ENCODE measurements around the gene MSI2. TPM values are rescaled to one million over a fixed set of nuclear protein-coding genes. Genes with fewer than 3 reads are reported as not detected.
A peak's percentile ranks its signal among the peaks of the same experiment; 100 is the strongest.

The MSI2 gene
- total RNA-seq, 4 donors from 2014 or later: 60.7 to 101 (median 70.9) TPM

GRCh38 chr17:57311281-57312216 lies 55.2 kb downstream of the MSI2 start:
- TF ChIP-seq CTCF (IDR thresholded peaks at IDR 0.05): no peak
- no peak for TF ChIP-seq POLR2A (IDR thresholded peaks at IDR 0.05)
- intact Hi-C loops (cut with DNase I): no loop called here
- Histone ChIP-seq H3K4me1 (no peaks in the 10 kb centered on the region), H3K4me3 (replicated peaks in 1 of 3) (no peak overlapping the region), H3K27me3 (no peaks in the 10 kb centered on the region), H3K27ac (no peak overlapping the region), H3K36me3 (no peaks in the 10 kb centered on the region), H3K9me3 (no peaks in the 10 kb centered on the region)
- DNase-seq: peak; percentile 27 to 34
- 87 to 88% methylated on average over 10 of the region's 10 CpGs for WGBS, 2 donors

GRCh38 chr17:57312242-57312641 lies 55.9 kb downstream of the MSI2 start:
- H3K4me1 ChIP-seq: no peaks in the 10 kb centered on the region
- TF ChIP-seq CTCF (IDR thresholded peaks at IDR 0.05): no peak
- no peak for TF ChIP-seq POLR2A (IDR thresholded peaks at IDR 0.05)
- H3K27ac ChIP-seq: no peak overlapping the region
- no peaks in the 10 kb centered on the region for H3K27me3 ChIP-seq
- H3K36me3 ChIP-seq: no peaks in the 10 kb centered on the region
- DNase-seq: no peak
- no peaks in the 10 kb centered on the region for H3K9me3 ChIP-seq
- H3K4me3 ChIP-seq (replicated peaks in 1 of 3): no peak overlapping the region
- 64 to 74% methylated on average over 2 of the region's 2 CpGs for WGBS, 2 donors
- intact Hi-C loops (cut with DNase I): no loop called here

GRCh38 chr17:57313097-57313835 lies 56.9 kb downstream of the MSI2 start:
- DNase-seq: no peak
- Histone ChIP-seq H3K4me3 (replicated peaks in 1 of 3) (no peak overlapping the region), H3K27ac (no peak overlapping the region), H3K27me3 (no peaks in the 10 kb centered on the region), H3K9me3 (no peaks in the 10 kb centered on the region), H3K36me3 (no peaks in the 10 kb centered on the region), H3K4me1 (no peaks in the 10 kb centered on the region)
- intact Hi-C loops (cut with DNase I): no loop called here
- 85 to 88% methylated on average over 12 of the region's 12 CpGs for WGBS, 2 donors
- TF ChIP-seq CTCF (IDR thresholded peaks at IDR 0.05): no peak
- TF ChIP-seq POLR2A (IDR thresholded peaks at IDR 0.05): no peak

- TF ChIP-seq CTCF (IDR thresholded peaks at IDR 0.05) (no peak), POLR2A (IDR thresholded peaks at IDR 0.05) (no peak)
These were observed 59.0 kb downstream of the MSI2 start for GRCh38 chr17:57315061-57316015.

More at GRCh38 chr17:57315061-57316015, 59.0 kb downstream of the MSI2 start:
- H3K4me1 ChIP-seq: no peaks in the 10 kb centered on the region
- WGBS, 2 donors: 90 to 93% methylated on average over 14 to 16 of the region's 16 CpGs
- H3K36me3 ChIP-seq: no peaks in the 10 kb centered on the region
- H3K27me3 ChIP-seq: no peaks in the 10 kb centered on the region
- H3K27ac ChIP-seq: no peak overlapping the region
- no peak for DNase-seq
- intact Hi-C loops (cut with DNase I): no loop called here
- no peak overlapping the region for H3K4me3 ChIP-seq (replicated peaks in 1 of 3)
- H3K9me3 ChIP-seq: no peaks in the 10 kb centered on the region

Measured in thyroid gland (tissue), 4 donors.